K562 (cell line): ENCODE results near the gene PRDM16. TPM values are rescaled to one million over a fixed set of nuclear protein-coding genes. Genes with fewer than 3 reads are reported as not detected.

ENCODE experiments used
- ATAC-seq: fragments of 200-7000 bp; cut with Tn5 transposase; 3 replicates; pipeline ENCODE4 v1.9.1; 2020; ENCODE audit warnings: moderate library complexity
- BruUV-seq: library from RNA; stranded (reverse); fragments of 400-500 nt; replicated peaks from 2 replicates; lab custom pipeline; 2021; lab: Mats Ljungman, UMichigan
- CTCF ChIA-PET: fragments of 300-600 bp; formaldehyde crosslinking; extraction: SDS; loops from one replicate; lab custom pipeline; 2021; ENCODE audit warnings: low intra/inter-chr PET ratio; lab: Yijun Ruan, JAX
- POLR2A ChIA-PET: fragments of 300-600, 350-650 bp; sonication (Branson Sonifier 250); formaldehyde crosslinking; extraction: SDS; loops from one replicate; lab custom pipeline; 2021; ENCODE audit warnings: antibody characterized with exemption, inconsistent platforms; lab: Yijun Ruan, JAX
- DNase-seq, 4 experiments: peaks; one replicate each; pipeline versions ENCODE4 v3.0.0 to v3.0.0-alpha.2; 2011 to 2018; ENCODE audit warnings: low spot score in 3 of 4, mixed read lengths in 3 of 4; ENCODE audit errors: extremely low read depth in 1 of 4
- FAIRE-seq: peaks from 2 replicates; lab custom pipeline; 2011; peaks lifted over from hg19 to GRCh38; lab: Jason Lieb, UNC
- H2AFZ ChIP-seq: 2 replicates; pipeline ENCODE4 v1.6.0; 2011; ENCODE audit warnings: low read depth, low read length, control low read depth, inconsistent platforms
- H3K27ac ChIP-seq: fragments of 200-600 bp; 3 replicates; pipeline ENCODE4 v1.8.0; 2011; ENCODE audit warnings: low read depth, mild to moderate bottlenecking, control low read depth, inconsistent platforms, low read length, moderate library complexity, mixed read lengths; ENCODE audit errors: extremely low read depth
- H3K27me3 ChIP-seq, 2 experiments: fragments of 300-600 bp in 1 of 2; 2 replicates in 1 of 2; 3 replicates in 1 of 2; pipeline versions ENCODE4 v1.6.0 to v1.8.0; 2011; ENCODE audit warnings: inconsistent platforms in 2 of 2, low read length in 2 of 2, mild to moderate bottlenecking in 1 of 2, mixed read lengths in 1 of 2, moderate library complexity in 1 of 2; ENCODE audit not compliant: control insufficient read depth in 2 of 2, insufficient read depth in 2 of 2
- H3K36me3 ChIP-seq: fragments of 300-600 bp; 3 replicates; pipeline ENCODE4 v1.8.0; 2011; ENCODE audit warnings: mild to moderate bottlenecking, low read length, inconsistent platforms; ENCODE audit not compliant: control insufficient read depth, insufficient read depth
- H3K4me1 ChIP-seq, 2 experiments: fragments of 200-600 bp in 1 of 2; replicated peaks in 1 of 2; 2 replicates in 1 of 2; 3 replicates in 1 of 2; pipeline versions ENCODE4 v1.5.1 to v1.8.0; 2011; ENCODE audit warnings: inconsistent platforms in 2 of 2, low read length in 2 of 2, mild to moderate bottlenecking in 1 of 2, mixed read lengths in 1 of 2, moderate library complexity in 1 of 2; ENCODE audit not compliant: control insufficient read depth in 2 of 2, insufficient read depth in 2 of 2
- H3K4me2 ChIP-seq: 2 replicates; pipeline ENCODE4 v1.6.1; 2011; ENCODE audit warnings: low read length, control low read depth, inconsistent platforms, mixed read lengths; ENCODE audit not compliant: insufficient read depth
- H3K4me3 ChIP-seq: fragments of 200-600 bp; sonication (generic), shearing (Covaris generic); 2 replicates; pipeline ENCODE4 v1.5.1; 2016; ENCODE audit warnings: control low read depth, inconsistent platforms
- H3K79me2 ChIP-seq: fragments of 200-600 bp; 3 replicates; pipeline ENCODE4 v1.8.0; 2011; ENCODE audit warnings: low read length, inconsistent platforms; ENCODE audit not compliant: control insufficient read depth, insufficient read depth
- H3K9ac ChIP-seq, 2 experiments: 2 replicates each; pipeline versions ENCODE4 v1.6.0 to v1.6.1; 2011; ENCODE audit warnings: low read depth in 2 of 2, low read length in 2 of 2, control low read depth in 1 of 2, inconsistent platforms in 1 of 2, mild to moderate bottlenecking in 1 of 2, mixed read lengths in 1 of 2; ENCODE audit not compliant: insufficient read depth in 1 of 2
- H3K9me1 ChIP-seq: one replicate; pipeline ENCODE4 v1.6.0; 2011; ENCODE audit warnings: inconsistent platforms, mild to moderate bottlenecking, low read length, moderate library complexity; ENCODE audit not compliant: control insufficient read depth, insufficient read depth
- H3K9me3 ChIP-seq: replicated peaks from 2 replicates; pipeline ENCODE4 v1.5.1; 2011; ENCODE audit warnings: low read depth, low read length, inconsistent platforms; ENCODE audit not compliant: control insufficient read depth, insufficient read depth
- H4K20me1 ChIP-seq: replicated peaks from 2 replicates; pipeline ENCODE4 v1.6.1; 2011; ENCODE audit warnings: low read length, inconsistent platforms, mixed read lengths; ENCODE audit not compliant: control insufficient read depth, insufficient read depth
- CBX5 ChIP-seq: IDR thresholded peaks from 2 replicates; pipeline ENCODE4 v1.6.1; 2014; ENCODE audit warnings: low read depth, borderline replicate concordance
- CCNT2 ChIP-seq: IDR thresholded peaks from 2 replicates; pipeline ENCODE4 v1.6.1; 2011; ENCODE audit warnings: borderline replicate concordance, low read depth, mild to moderate bottlenecking, moderate library complexity, mixed read lengths, low read length; ENCODE audit not compliant: insufficient read length; ENCODE audit errors: extremely low read depth
- CREM ChIP-seq: IDR thresholded peaks from 2 replicates; pipeline ENCODE4 v1.6.1; 2014; ENCODE audit warnings: antibody characterized with exemption, low read depth
- FIP1L1 ChIP-seq: fragments of 200-400 bp; formaldehyde crosslinking; IDR thresholded peaks from 2 replicates; pipeline ENCODE4 v1.6.1; 2018; ENCODE audit warnings: mild to moderate bottlenecking, low read depth, low read length; ENCODE audit not compliant: poor library complexity, severe bottlenecking
- HLTF ChIP-seq: fragments of 450-650 bp; IDR thresholded peaks from 2 replicates; pipeline ENCODE4 v1.6.1; 2016
- KAT8 ChIP-seq: fragments of 450-650 bp; IDR thresholded peaks from 2 replicates; pipeline ENCODE4 v1.6.1; 2016; ENCODE audit warnings: low read depth, mild to moderate bottlenecking
- MED1 ChIP-seq: sonication (generic); formaldehyde crosslinking; IDR thresholded peaks from 2 replicates; pipeline ENCODE4 v1.8.1; 2023; ENCODE audit warnings: missing genetic modification reagents, borderline replicate concordance
- MEIS2 ChIP-seq: fragments of 450-650 bp; IDR thresholded peaks from 2 replicates; pipeline ENCODE4 v1.6.1; 2014; ENCODE audit warnings: mild to moderate bottlenecking; ENCODE audit not compliant: partially characterized antibody
- MTF1 ChIP-seq: fragments of 250-450 bp; sonication (Bioruptor Pico); IDR thresholded peaks from 2 replicates; pipeline ENCODE4 v1.9.0; 2021; ENCODE audit warnings: moderate library complexity, mild to moderate bottlenecking, inconsistent platforms, borderline replicate concordance
- NCOR1 ChIP-seq: fragments of 450-650 bp; IDR thresholded peaks from 2 replicates; pipeline ENCODE4 v1.6.1; 2016; ENCODE audit warnings: mild to moderate bottlenecking, moderate library complexity
- NFRKB ChIP-seq: fragments of 450-650 bp; IDR thresholded peaks from 2 replicates; pipeline ENCODE4 v1.6.1; 2016; ENCODE audit warnings: low read depth
- POLR2H ChIP-seq: IDR thresholded peaks from 2 replicates; pipeline ENCODE4 v1.6.1; 2016; ENCODE audit warnings: missing genetic modification characterization, low read depth, mild to moderate bottlenecking, control low read depth, missing compliant biosample characterization, moderate library complexity
- TEAD1 ChIP-seq, 2 experiments: fragments of 450-650 bp in 1 of 2; sonication (generic) in 1 of 2; formaldehyde crosslinking; IDR thresholded peaks; 2 replicates each; pipeline versions ENCODE4 v1.4.0 to v1.8.0; 2020 to 2022; ENCODE audit warnings: mild to moderate bottlenecking in 2 of 2, missing genetic modification reagents in 1 of 2
- ZBED1 ChIP-seq: IDR thresholded peaks from 2 replicates; pipeline ENCODE4 v1.6.1; 2014
- ZBTB8A ChIP-seq: fragments of 450-650 bp; IDR thresholded peaks from 2 replicates; pipeline ENCODE4 v1.6.1; 2018; ENCODE audit warnings: mild to moderate bottlenecking, moderate library complexity; ENCODE audit not compliant: partially characterized antibody
- ZKSCAN1 ChIP-seq: fragments of 150-350 bp; IDR thresholded peaks from 2 replicates; pipeline ENCODE4 v1.6.1; 2016; ENCODE audit warnings: low read depth, low read length
- ZNF449 ChIP-seq: fragments of 250-450 bp; sonication (Bioruptor Pico); IDR thresholded peaks from 2 replicates; pipeline ENCODE4 v1.8.0; 2022; ENCODE audit warnings: moderate library complexity, mild to moderate bottlenecking, inconsistent platforms
- ZNF644 ChIP-seq: fragments of 200-800 bp; sonication (Bioruptor generic); IDR thresholded peaks from 2 replicates; pipeline ENCODE4 v1.6.1; 2016; ENCODE audit warnings: low read depth, missing genetic modification characterization, missing compliant biosample characterization
- ZNF780A ChIP-seq: fragments of 250-450 bp; sonication (Bioruptor Pico); IDR thresholded peaks from 2 replicates; pipeline ENCODE4 v1.5.0; 2021; ENCODE audit warnings: mild to moderate bottlenecking
- WGBS: fragments of 100-300 bp; shearing (Covaris generic); methylation state at CpG from one replicate; pipeline ENCODE4 v1.1.6; 2016; ENCODE audit warnings: low coverage, mixed read lengths; ENCODE audit not compliant: insufficient coverage; ENCODE audit errors: missing lambda C conversion rate; 5-methylcytosine and 5-hydroxymethylcytosine counted together
- in situ Hi-C: fragments of 300-500 bp; cut with MboI; formaldehyde crosslinking; loops from 4 replicates; pipeline ENCODE4 v1.15.0; 2018; ENCODE audit warnings: inconsistent platforms, mixed read lengths
- intact Hi-C: fragments of 100-400 bp; cut with micrococcal nuclease; formaldehyde crosslinking; loops from 2 replicates; pipeline ENCODE4 v1.14.2; 2022
- polyA plus RNA-seq, 8 experiments: library from polyadenylated mRNA; depleted of rRNA in 4 of 8; stranded (reverse) in 5 of 8; unstranded in 3 of 8; fragments of >200 nt; fragmentation: Nextera tagmentation in 2 of 8; fragmentation: Illumina TruSeq in 1 of 8; extraction: Ambion mirVana in 2 of 8; extraction: Trizol in 1 of 8; gene quantifications; 2 replicates each; pipeline versions ENCODE4 v1.2.1 to v1.2.3, GENCODE V29; 2011 to 2014; ENCODE audit warnings: inconsistent platforms in 1 of 8, missing spikeins in 1 of 8
- total RNA-seq, 7 experiments: library from RNA; depleted of rRNA in 6 of 7; stranded (reverse); fragments of >200 nt in 6 of 7; fragmentation: Illumina TruSeq in 2 of 7; extraction: Trizol in 2 of 7; gene quantifications; 2 replicates each; pipeline versions ENCODE4 v1.2.1 to v1.2.3, GENCODE V29; 2011 to 2021; ENCODE audit warnings: low replicate concordance in 1 of 7
- TF ChIP-seq, protein P1 (sequence below): sonication (generic); IDR thresholded peaks from 2 replicates; pipeline ENCODE4 v1.6.1; 2016

The PRDM16 gene
- total and polyA plus RNA-seq, 9 of the 15 experiments (the other 6 are each of a cell fraction or from before 2014, with no cell fraction given), result 0.10 to 0.27 TPM; not detected in 7

DNA sequence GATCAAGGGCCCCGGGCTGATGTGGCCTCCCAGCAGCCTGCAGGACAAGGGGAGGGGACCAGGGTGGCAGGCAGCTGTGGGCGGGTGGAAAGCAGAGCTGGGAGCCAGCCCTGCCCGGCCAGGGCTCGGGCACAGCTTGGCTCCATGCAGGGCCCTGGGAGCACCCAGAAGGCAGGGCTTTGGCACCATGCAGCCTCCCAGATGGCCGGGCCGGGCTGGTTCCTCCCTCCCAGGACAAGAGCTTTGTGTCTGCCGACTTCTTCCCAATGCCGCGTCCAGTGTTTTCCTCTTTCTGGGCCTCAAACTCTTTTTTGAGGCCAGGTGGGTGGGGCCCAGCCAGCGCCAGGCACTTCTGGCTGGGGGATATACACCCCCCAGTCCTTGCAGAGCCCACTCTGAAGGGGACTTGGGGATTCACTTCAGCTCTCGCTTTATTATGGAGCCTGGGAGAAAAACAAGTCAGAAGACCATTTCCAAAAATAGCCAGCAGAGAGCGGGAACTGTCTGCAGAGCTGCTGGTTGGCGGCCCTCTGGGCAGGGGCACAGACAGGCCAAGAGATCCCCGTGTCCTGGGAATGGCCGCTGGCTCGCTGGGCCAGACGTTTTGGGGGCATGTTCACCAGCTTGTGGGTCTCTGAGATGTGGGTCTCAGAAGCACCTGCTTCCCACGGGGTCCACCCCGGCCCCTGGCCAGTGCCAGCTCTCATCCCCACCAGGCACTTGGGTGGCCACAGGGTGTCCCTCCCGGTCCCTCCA lies 281.7 kb downstream of the PRDM16 start (continued):
- TF ChIP-seq MED1 (CRISPR knock-in tag), result no peak
- TF ChIP-seq ZKSCAN1, result no peak
- no peak for TF ChIP-seq MEIS2
- TF ChIP-seq FIP1L1, result no peak
- no peak for TF ChIP-seq NFRKB
- TF ChIP-seq ZBTB8A, result no peak
- no peak for TF ChIP-seq ZNF449 (CRISPR knock-in tag)

DNA sequence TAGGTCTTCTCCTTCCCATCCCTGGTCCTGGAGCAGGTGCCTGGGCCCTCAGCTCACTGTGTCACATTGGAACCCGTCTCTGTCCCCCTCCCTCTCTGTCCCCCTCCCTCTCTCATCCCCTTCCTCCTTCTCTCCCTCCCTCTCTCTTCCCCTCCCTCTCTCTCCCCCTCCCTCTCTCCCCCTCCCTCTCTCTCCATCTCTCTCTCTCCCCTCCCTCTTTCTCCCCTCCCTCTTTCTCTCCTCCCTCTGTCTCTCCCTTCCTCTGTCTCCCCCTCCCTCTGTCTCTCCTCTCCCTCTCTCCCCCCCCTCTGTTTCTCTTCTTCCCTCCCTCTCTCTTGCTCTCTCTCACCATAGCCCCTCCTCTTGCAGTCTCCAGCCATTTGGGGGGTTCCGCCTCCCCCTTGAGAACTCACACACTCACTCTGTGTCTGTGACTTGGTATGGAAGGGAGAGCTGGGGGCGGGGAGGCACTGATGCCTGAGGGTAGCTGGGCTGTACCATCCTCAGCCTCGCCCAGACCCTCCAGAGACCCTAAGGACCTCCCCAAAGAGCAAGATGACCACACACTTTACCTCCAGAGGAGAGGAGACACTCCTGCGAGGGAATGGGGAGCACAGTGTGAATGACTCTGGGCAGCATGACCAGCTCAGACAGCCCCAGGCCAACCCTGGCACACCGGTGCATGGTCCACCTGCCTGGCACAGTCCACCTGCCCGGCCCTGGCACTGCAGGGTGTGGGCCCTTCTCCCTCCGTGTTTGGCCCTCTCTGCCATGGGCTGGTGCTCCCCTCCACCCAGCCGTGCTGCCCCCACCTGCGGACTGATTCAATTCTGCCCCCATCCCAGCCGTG lies 282.7 kb downstream of the PRDM16 start:
- Histone ChIP-seq H2AFZ (no peak overlapping the region), H3K4me2 (no peak overlapping the region), H3K79me2 (no peaks in the 10 kb centered on the region), H3K36me3 (no peaks in the 10 kb centered on the region), H3K27ac (no peak overlapping the region), H4K20me1 (peaks cover 5% of the 10 kb centered on the region), H3K4me1 (peaks cover 6 to 12% of the 10 kb centered on the region in 2 experiments; a peak in 2 of 5 replicates), H3K27me3 (peaks cover 2 to 34% of the 10 kb centered on the region in 2 experiments; a peak in 3 of 5 replicates), H3K9ac (no peak overlapping the region), H3K9me1 (no peaks in the 10 kb centered on the region), H3K4me3 (no peak overlapping the region), H3K9me3 (no peaks in the 10 kb centered on the region)
- ChIA-PET POLR2A (interaction anchor here (1.0 kb wide), 1 partner anchor 91 kb away, joined by 3 read pairs; no protein-coding TSS in a partner anchor), CTCF (no interaction called here)
- DNase-seq (no peak), FAIRE-seq (no peak), ATAC-seq (no peak)
- intact Hi-C loops (no loop called here), in situ Hi-C loops (no loop called here)
- 12% methylated on average over 7 of the region's 11 CpGs for WGBS
- no TSS peak for BruUV-seq
- TF ChIP-seq ZNF644 (tag) (no peak), ZBED1 (no peak), CREM (no peak), POLR2H (no peak), TEAD1 (CRISPR knock-in tag; IDR thresholded peaks at IDR 0.05) (no peak), KAT8 (no peak), HLTF (no peak), NCOR1 (no peak), ZNF780A (CRISPR knock-in tag) (no peak), CCNT2 (no peak), MTF1 (CRISPR knock-in tag) (no peak), CBX5 (no peak)
- TF ChIP-seq, protein P1, sequence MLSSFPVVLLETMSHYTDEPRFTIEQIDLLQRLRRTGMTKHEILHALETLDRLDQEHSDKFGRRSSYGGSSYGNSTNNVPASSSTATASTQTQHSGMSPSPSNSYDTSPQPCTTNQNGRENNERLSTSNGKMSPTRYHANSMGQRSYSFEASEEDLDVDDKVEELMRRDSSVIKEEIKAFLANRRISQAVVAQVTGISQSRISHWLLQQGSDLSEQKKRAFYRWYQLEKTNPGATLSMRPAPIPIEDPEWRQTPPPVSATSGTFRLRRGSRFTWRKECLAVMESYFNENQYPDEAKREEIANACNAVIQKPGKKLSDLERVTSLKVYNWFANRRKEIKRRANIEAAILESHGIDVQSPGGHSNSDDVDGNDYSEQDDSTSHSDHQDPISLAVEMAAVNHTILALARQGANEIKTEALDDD, result no peak
